Measurements from ENCODE around the gene FGGY.

DNA sequence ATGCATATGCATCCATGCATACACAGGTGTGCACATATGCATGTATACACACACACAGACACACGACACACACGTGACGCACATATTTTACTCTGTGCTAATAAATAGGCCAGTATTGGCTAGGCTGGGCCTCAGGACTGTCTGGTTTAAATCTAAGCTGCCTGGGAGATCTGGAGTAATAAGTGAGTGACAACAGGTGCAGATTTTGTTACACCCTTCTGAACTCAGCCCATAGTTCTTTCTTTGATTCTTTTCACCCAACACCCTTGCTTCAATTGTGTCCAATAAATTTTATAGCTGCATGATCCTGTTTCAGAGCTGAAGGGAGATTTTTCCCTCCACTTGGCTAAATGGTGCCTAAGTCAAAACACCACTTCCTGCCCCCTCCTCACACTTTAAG, 132.8 kb downstream of the FGGY start:
- TF ChIP-seq ZNF274 (IDR thresholded peaks at IDR 0.05; ENCODE audit: low read depth, low read length) (no peak), YY1 (IDR thresholded peaks at IDR 0.05; ENCODE audit: insufficient read depth, insufficient read length) (no peak), SUZ12 (IDR thresholded peaks at IDR 0.05; ENCODE audit: extremely low read depth, insufficient read depth, insufficient read length) (no peak)

Measured in NT2/D1 (cell line).